K562 (cell line): ENCODE measurements around the gene DTYMK. TPM values are rescaled to one million over a fixed set of nuclear protein-coding genes. Genes with fewer than 3 reads are reported as not detected.
A peak's percentile ranks its signal among the peaks of the same experiment; 100 is the strongest.

Experiments used
- ATF7 ChIP-seq: fragments of 450-650 bp; IDR thresholded peaks from 2 replicates; pipeline ENCODE4 v1.7.1; 2014; ENCODE audit warnings: mild to moderate bottlenecking, moderate library complexity
- CHD2 ChIP-seq: IDR thresholded peaks from 2 replicates; pipeline ENCODE4 v1.6.1; 2011; ENCODE audit warnings: low read depth, low read length
- HMGN3 ChIP-seq: IDR thresholded peaks from 2 replicates; pipeline ENCODE4 v1.6.1; 2011; ENCODE audit warnings: borderline replicate concordance, low read depth, mild to moderate bottlenecking, mixed read lengths, low read length; ENCODE audit not compliant: insufficient read length; ENCODE audit errors: extremely low read depth
- KLF1 ChIP-seq: fragments of 450-650 bp; IDR thresholded peaks from 2 replicates; pipeline ENCODE4 v1.6.1; 2016; ENCODE audit warnings: missing genetic modification characterization, missing compliant biosample characterization
- MAX ChIP-seq: sonication (generic); formaldehyde crosslinking; IDR thresholded peaks from 2 replicates; pipeline ENCODE4 v1.9.0; 2022; ENCODE audit warnings: mild to moderate bottlenecking, missing genetic modification reagents
- MTF1 ChIP-seq: fragments of 250-450 bp; sonication (Bioruptor Pico); IDR thresholded peaks from 2 replicates; pipeline ENCODE4 v1.9.0; 2021; ENCODE audit warnings: moderate library complexity, mild to moderate bottlenecking, inconsistent platforms, borderline replicate concordance
- NR2C2 ChIP-seq, 2 experiments: fragments of 200-800 bp in 1 of 2; sonication (Bioruptor generic) in 1 of 2; sonication (generic) in 1 of 2; formaldehyde crosslinking in 1 of 2; IDR thresholded peaks; 2 replicates each; pipeline versions ENCODE4 v1.6.1 to v1.8.0; 2016 to 2022; ENCODE audit warnings: mild to moderate bottlenecking in 1 of 2, missing compliant biosample characterization in 1 of 2, missing genetic modification characterization in 1 of 2, missing genetic modification reagents in 1 of 2
- NR3C1 ChIP-seq: sonication (generic); formaldehyde crosslinking; IDR thresholded peaks from 2 replicates; pipeline ENCODE4 v1.8.1; 2022; ENCODE audit warnings: missing genetic modification reagents
- PHF8 ChIP-seq: fragments of 200-600 bp; sonication (generic); IDR thresholded peaks from 2 replicates; pipeline ENCODE4 v1.6.1; 2012; ENCODE audit warnings: mixed run types, mild to moderate bottlenecking, inconsistent platforms, low read length, moderate library complexity, borderline replicate concordance
- POLR2A ChIP-seq: fragments of 450-650 bp; conservative IDR thresholded peaks from 2 replicates; pipeline ENCODE4 v1.6.1; 2016
- RB1 ChIP-seq: fragments of 450-650 bp; IDR thresholded peaks from 2 replicates; pipeline ENCODE4 v1.6.1; 2017; ENCODE audit warnings: low read depth, mild to moderate bottlenecking
- ZBTB49 ChIP-seq: sonication (generic); formaldehyde crosslinking; IDR thresholded peaks from 2 replicates; pipeline ENCODE4 v1.8.0; 2022; ENCODE audit warnings: missing genetic modification reagents, mild to moderate bottlenecking, borderline replicate concordance
- ZC3H4 ChIP-seq: sonication (generic); formaldehyde crosslinking; IDR thresholded peaks from 2 replicates; pipeline ENCODE4 v1.9.0; 2021; ENCODE audit warnings: missing genetic modification reagents, borderline replicate concordance
- polyA plus RNA-seq, 8 experiments: library from polyadenylated mRNA; depleted of rRNA in 4 of 8; stranded (reverse) in 5 of 8; unstranded in 3 of 8; fragments of >200 nt; fragmentation: Nextera tagmentation in 2 of 8; fragmentation: Illumina TruSeq in 1 of 8; extraction: Ambion mirVana in 2 of 8; extraction: Trizol in 1 of 8; gene quantifications; 2 replicates each; pipeline versions ENCODE4 v1.2.1 to v1.2.3, GENCODE V29; 2011 to 2014; ENCODE audit warnings: inconsistent platforms in 1 of 8, missing spikeins in 1 of 8
- total RNA-seq, 7 experiments: library from RNA; depleted of rRNA in 6 of 7; stranded (reverse); fragments of >200 nt in 6 of 7; fragmentation: Illumina TruSeq in 2 of 7; extraction: Trizol in 2 of 7; gene quantifications; 2 replicates each; pipeline versions ENCODE4 v1.2.1 to v1.2.3, GENCODE V29; 2011 to 2021; ENCODE audit warnings: low replicate concordance in 1 of 7
- TF ChIP-seq, protein P1 (sequence below), 3 experiments: fragments of 200-800 bp in 1 of 3; fragments of 250-450 bp in 1 of 3; fragments of 450-650 bp in 1 of 3; sonication (Bioruptor Pico) in 1 of 3; sonication (Bioruptor generic) in 1 of 3; formaldehyde crosslinking in 1 of 3; IDR thresholded peaks; 2 replicates each; pipeline versions ENCODE4 v1.6.1 to v1.8.0; 2016 to 2022; ENCODE audit warnings: mild to moderate bottlenecking in 2 of 3, missing genetic modification characterization in 2 of 3, missing compliant biosample characterization in 1 of 3, moderate library complexity in 1 of 3
- TF ChIP-seq, protein P2 (sequence below), 2 experiments: fragments of 450-650 bp in 1 of 2; sonication (generic) in 1 of 2; formaldehyde crosslinking in 1 of 2; IDR thresholded peaks in 1 of 2; conservative IDR thresholded peaks in 1 of 2; 2 replicates each; pipeline versions ENCODE4 v1.6.1 to v1.8.1; 2016 to 2023; ENCODE audit warnings: mild to moderate bottlenecking in 2 of 2, moderate library complexity in 2 of 2, inconsistent platforms in 1 of 2, missing genetic modification reagents in 1 of 2
- TF ChIP-seq, protein P3 (sequence below): conservative IDR thresholded peaks from 2 replicates; pipeline ENCODE4 v1.6.1; 2011; ENCODE audit warnings: low read depth, mild to moderate bottlenecking, low read length; ENCODE audit not compliant: control insufficient read depth

The DTYMK gene
- total and polyA plus RNA-seq, 9 of the 15 experiments (the other 6 are each of a cell fraction or from before 2014, with no cell fraction given) = 8.2 to 85.0 (median 47.9) TPM

GRCh38 chr2:241686650-241687425 is at the start of gene DTYMK (continued):
- TF ChIP-seq, protein P1, sequence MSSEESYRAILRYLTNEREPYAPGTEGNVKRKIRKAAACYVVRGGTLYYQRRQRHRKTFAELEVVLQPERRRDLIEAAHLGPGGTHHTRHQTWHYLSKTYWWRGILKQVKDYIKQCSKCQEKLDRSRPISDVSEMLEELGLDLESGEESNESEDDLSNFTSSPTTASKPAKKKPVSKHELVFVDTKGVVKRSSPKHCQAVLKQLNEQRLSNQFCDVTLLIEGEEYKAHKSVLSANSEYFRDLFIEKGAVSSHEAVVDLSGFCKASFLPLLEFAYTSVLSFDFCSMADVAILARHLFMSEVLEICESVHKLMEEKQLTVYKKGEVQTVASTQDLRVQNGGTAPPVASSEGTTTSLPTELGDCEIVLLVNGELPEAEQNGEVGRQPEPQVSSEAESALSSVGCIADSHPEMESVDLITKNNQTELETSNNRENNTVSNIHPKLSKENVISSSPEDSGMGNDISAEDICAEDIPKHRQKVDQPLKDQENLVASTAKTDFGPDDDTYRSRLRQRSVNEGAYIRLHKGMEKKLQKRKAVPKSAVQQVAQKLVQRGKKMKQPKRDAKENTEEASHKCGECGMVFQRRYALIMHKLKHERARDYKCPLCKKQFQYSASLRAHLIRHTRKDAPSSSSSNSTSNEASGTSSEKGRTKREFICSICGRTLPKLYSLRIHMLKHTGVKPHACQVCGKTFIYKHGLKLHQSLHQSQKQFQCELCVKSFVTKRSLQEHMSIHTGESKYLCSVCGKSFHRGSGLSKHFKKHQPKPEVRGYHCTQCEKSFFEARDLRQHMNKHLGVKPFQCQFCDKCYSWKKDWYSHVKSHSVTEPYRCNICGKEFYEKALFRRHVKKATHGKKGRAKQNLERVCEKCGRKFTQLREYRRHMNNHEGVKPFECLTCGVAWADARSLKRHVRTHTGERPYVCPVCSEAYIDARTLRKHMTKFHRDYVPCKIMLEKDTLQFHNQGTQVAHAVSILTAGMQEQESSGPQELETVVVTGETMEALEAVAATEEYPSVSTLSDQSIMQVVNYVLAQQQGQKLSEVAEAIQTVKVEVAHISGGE (CRISPR knock-in tag; IDR thresholded peaks at IDR 0.05) = peak in 1 of 3 experiments; percentile 91; a peak in 2 of 6 replicates
- TF ChIP-seq ZC3H4 (CRISPR knock-in tag) = peak; percentile 53; the same call in 1 of the 2 replicates
- TF ChIP-seq CHD2 = peak; percentile 49; the same call in 1 of the 2 replicates
- TF ChIP-seq, protein P2, sequence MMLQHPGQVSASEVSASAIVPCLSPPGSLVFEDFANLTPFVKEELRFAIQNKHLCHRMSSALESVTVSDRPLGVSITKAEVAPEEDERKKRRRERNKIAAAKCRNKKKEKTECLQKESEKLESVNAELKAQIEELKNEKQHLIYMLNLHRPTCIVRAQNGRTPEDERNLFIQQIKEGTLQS (IDR thresholded peaks at IDR 0.05) = no peak
- TF ChIP-seq, protein P2 (CRISPR knock-in tag; conservative IDR thresholded peaks at IDR 0.05) = 0 out of 2 replicates have a peak, but pooled peaks have one; percentile 22
- TF ChIP-seq ZBTB49 (CRISPR knock-in tag) = no peak
- TF ChIP-seq, protein P3, sequence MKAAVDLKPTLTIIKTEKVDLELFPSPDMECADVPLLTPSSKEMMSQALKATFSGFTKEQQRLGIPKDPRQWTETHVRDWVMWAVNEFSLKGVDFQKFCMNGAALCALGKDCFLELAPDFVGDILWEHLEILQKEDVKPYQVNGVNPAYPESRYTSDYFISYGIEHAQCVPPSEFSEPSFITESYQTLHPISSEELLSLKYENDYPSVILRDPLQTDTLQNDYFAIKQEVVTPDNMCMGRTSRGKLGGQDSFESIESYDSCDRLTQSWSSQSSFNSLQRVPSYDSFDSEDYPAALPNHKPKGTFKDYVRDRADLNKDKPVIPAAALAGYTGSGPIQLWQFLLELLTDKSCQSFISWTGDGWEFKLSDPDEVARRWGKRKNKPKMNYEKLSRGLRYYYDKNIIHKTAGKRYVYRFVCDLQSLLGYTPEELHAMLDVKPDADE = peak; percentile 55; the same call in 1 of the 2 replicates
- peak; percentile 90; the same call in 1 of the 2 replicates for TF ChIP-seq PHF8
- TF ChIP-seq NR3C1 = 0 out of 2 replicates have a peak, but pooled peaks have one; percentile 53
- TF ChIP-seq RB1 = peak; percentile 49
- no peak for TF ChIP-seq NR2C2 (CRISPR knock-in tag; IDR thresholded peaks at IDR 0.05)
- TF ChIP-seq NR2C2 (tag; IDR thresholded peaks at IDR 0.05) = peak; percentile 63; the same call in 1 of the 2 replicates
- TF ChIP-seq MTF1 (CRISPR knock-in tag) = no peak
- TF ChIP-seq ATF7 = peak; percentile 80; the same call in 1 of the 2 replicates
- peak; percentile 69 for TF ChIP-seq MAX
- peak; percentile 51 for TF ChIP-seq HMGN3
- TF ChIP-seq KLF1 (tag) = peak; percentile 59; the same call in 1 of the 2 replicates
- peak; percentile 73 for TF ChIP-seq POLR2A
